ENCODE results near the gene RNF111. TPM values are rescaled to one million over a fixed set of nuclear protein-coding genes. Genes with fewer than 3 reads are reported as not detected.

Gene RNF111
- 18.3 TPM for total RNA-seq
- long read RNA-seq, full-length matches to known transcripts = 5 of 20 reads
- long read RNA-seq, partial matches to known transcripts = 7 of 20 reads
- long read RNA-seq, other reads (novel, unspliced or antisense) = 8 of 20 reads

DNA sequence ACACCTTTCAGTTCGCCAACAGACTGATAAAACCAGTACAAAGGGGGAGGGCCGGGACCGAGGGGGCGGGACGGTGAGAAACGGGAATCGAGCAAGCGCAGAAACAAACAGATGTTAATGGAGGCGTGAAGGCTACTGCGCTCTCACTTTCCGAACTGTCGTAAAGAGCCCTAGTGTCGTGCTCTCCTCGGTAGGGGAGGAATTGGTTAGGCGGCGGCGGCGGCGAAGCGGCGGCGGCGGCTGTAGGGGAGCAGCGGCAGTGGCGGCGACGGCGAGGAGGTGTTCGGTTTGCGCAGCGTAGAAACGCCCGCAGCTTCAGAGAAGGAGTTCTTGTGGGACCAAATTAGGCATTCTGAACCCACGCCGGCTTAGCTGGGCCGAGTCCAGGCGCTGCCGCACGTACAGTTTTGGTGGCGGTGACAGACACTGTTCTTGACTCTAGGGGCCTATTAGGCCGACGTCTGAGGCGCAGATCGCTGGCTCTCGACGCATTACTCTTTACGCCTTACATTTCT, at the start of gene RNF111:
RNF111 (plus strand) TSS at position 173 of the 515 bp plus-strand sequence. CDS start 43,160 bp downstream, outside the sequence.
- DNase-seq (peak; percentile 93), ATAC-seq (ENCODE audit: poor library complexity) (peak; percentile 99)
- intact Hi-C loops (cut with DNase I) = no loop called here

DNA sequence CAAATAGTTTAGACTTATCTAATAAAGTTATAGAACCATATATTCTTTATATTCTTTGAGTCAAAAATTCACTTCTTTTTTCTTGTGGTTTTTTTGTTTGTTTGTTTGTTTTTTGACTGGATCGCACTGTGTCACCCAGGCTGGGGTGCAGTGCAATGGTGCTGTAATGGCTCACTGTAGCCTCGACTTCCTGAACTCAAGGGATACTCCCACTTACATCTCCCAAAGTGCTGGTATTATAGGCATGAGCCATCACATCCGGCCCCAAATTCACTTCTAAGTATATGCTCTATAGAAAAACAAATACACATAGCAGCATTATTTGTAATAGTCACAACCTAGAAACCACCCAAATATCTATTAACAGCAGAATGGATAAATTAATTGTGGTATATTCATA, 40.3 kb upstream of the RNF111 start:
- no peak for ATAC-seq (ENCODE audit: poor library complexity)
- intact Hi-C loops (cut with DNase I) = no loop called here

DNA sequence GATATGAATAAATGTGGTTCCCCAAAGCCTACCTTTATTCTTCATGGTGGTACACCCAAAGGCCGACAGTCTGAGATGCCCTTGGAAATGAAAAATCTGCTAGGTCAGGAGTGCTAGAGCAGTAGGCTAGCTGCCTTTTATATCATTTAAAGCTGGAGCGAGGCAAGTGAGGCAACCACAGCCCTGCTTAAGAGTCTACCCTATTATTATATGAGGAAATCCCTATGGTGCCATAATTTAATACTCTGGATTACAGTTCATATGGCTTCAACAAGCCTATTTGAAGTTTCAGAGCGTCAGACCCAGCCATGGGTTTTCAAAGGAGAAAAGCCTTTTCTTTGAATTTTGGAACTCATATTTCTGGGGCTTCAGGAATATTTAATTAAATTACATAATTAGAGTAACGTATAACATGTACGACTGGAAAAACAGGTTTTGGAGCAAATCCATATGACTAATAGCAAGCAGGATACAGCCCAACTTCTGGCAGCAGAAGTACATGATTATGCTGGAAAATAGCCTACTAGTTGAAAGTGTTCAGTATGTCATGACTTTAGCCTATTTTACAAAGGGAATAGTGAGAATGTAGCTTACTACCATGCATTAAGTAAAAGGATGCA, 36.0 kb upstream of the RNF111 start:
- ATAC-seq (ENCODE audit: poor library complexity) (no peak), DNase-seq (no peak)
- intact Hi-C loops (cut with DNase I) = no loop called here

More for the DNA sequence above, 40.3 kb upstream of the RNF111 start:
- no peak for DNase-seq

DNA sequence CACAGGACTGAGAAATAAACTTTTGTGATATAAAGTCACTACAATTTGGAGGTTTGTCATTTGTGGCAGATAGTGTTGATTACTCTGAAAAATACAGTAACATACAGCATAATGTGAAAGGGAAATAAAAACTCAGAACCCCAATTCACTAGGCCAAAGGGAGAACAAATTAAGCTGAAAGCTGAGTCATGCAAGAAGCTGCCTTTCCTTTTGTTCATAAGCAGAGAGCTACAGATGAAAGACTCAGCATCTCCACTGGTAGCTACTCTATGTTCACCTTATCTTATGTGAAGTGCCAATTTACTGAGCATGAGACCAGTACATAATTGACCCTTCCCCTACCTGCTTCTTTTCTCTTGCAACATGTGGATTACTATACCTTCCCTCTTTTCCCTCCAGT, 34.7 kb upstream of the RNF111 start:
- intact Hi-C loops (cut with DNase I) = no loop called here
- no peak for ATAC-seq (ENCODE audit: poor library complexity)
- DNase-seq = no peak

DNA sequence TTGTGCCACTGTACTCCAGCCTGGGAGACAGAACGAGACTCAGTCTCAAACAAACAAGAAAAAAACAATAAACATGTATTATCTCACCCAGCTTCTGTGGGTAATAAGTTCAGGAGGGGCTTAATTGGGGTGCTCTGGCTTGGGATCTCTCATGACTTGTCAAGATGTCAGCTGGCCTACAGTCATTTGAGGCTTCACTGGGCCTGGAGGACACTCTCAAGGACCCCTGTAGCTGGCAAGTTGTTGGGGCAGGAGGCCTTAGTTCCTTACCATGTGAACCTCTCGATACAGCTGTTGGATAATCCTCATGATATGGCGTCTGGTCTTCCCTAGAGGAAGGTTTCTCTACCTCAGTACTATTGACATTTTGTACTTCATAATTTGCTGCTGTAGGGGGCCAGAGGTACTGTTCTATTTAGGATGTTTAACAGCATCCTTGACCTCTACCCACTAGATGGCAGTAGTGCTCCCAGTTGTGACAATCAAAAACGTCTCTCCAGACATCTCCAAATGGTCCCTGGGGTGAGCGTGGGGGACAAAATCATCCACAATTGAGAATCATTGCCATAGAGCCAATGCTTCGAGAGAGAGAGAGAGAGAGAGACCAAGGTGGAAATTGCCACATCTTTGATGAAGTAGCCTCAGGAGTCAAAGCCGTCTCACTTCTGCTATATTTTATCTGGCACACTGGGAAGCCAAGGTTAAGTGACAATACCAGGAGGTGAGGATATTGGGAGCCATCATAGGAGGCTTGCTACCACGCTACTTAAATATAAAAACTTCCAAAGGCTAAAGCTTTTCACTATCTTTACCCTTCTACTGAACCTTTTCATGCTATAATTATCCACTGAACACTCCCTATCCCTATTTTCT, 30.1 kb upstream of the RNF111 start:
- ATAC-seq (ENCODE audit: poor library complexity) (peak; percentile 74), DNase-seq (no peak)
- intact Hi-C loops (cut with DNase I) = no loop called here

DNA sequence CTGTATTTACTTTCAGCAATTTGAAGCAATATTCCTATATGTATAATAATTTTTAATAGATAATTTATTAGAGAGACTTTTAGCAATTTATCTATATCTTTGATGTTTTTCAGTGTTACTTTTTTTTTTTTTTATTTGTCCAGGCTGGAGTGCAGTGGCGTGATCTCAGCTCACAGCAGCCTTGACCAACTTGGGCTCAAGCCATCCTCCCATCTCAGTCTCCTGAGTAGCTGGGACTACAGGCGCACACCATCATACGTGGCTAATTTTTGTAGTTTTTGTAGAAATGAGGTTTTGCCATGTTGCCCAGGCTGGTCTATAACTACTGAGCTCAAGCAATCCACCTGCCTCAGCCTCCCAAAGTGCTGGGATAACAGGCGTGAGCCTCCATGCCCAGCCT, 28.7 kb upstream of the RNF111 start:
- intact Hi-C loops (cut with DNase I) = no loop called here
- DNase-seq = no peak
- no peak for ATAC-seq (ENCODE audit: poor library complexity)

DNA sequence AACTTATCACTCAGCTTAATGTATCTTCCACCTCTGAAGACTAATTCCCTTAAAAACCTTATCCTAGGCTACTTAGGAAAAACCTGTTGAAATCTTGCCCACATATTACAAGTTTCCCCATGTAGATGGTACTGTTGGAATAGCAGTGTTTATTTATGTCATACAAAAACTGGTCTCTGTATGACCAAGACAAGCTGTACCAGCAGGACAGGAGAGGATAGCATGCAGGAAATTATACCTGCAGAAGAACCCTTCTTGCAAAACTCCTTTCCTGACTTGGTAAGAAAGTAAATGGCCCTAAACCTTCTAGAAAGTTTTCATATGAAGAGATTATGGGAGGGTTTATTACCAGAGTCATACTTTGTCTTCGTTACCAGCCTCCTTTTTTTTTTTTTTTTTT, 25.3 kb upstream of the RNF111 start:
- intact Hi-C loops (cut with DNase I) = no loop called here
- no peak for DNase-seq
- no peak for ATAC-seq (ENCODE audit: poor library complexity)

DNA sequence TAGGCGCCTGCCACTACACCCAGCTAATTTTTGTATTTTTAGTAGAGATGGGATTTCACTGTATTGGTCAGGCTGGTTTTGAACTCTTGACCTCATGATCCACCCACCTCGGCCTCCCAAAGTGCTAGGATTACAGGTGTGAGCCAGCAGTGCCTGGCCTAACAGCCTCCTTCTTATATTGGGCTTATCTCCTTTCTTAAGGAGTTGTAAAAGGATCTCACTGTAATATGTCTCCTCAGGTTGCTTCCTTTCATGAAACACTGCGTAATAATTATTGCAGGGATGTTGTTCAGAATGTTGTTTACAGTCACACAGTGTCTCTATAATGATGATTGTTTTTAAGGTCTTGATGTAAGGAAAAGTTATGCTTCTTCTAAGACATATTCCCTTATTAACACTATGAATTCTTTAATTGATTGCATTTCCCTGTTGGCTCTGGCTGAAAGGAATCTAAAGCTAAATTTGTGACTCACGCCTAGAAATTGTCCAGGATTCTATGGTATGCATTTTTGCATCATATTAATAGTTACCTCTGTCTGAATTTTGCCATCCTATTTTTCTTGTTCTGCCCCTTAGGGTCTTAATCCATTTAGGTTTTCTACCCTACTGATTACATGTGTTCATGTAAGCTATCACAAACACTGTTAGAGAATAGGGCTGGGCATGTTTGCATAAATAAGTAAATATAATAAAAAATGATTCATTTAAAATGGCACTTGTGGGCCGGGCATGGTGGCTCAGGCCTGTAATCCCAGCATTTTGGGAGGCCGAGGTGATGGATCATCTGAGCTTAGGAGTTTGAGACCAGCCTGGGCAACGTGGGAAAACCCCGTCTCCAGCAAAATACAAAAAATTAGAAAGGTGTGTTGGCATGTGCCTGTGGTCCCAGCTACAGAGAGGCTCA, 24.5 kb upstream of the RNF111 start:
- intact Hi-C loops (cut with DNase I) = no loop called here
- DNase-seq = no peak
- no peak for ATAC-seq (ENCODE audit: poor library complexity)

DNA sequence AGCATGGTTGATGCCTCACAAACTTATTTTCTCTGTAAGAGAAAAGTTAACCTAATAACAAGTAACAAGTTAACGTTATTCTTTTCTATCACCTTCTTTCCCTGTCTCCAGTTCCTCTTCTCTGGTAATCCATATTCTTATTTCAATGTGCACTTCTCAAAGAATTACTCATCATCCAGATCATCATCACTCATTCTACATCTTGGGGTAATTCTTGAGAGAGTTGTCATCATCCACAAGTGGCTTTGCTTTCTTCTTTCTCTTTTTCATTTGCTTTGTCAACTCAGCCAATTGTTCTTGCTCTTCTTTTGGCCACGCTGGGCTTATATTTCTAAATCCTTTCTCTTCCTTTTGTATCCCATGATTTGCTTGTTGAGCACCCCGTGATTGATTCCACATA, 20.8 kb upstream of the RNF111 start:
- no peak for DNase-seq
- intact Hi-C loops (cut with DNase I) = no loop called here
- ATAC-seq (ENCODE audit: poor library complexity) = no peak

DNA sequence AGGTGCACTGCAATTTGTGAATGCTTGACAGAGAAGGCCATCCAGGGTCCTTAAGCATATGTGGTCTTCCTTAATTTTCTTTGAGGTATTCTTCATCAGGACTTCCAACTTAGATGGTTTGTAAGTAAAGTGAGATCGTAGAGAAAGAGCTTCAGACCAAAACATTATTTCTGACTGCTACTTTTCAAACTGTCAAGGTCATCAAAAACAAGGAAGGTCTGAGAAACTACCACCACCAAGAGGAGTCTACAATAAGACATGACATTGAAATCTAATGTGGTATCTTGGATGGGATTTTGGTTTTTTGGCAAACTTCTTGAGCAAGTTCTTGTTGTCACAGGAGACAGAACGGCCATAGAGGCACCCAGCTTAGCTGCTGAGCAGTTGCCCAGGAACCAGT, 20.0 kb upstream of the RNF111 start:
- ATAC-seq (ENCODE audit: poor library complexity) = no peak
- DNase-seq = no peak

DNA sequence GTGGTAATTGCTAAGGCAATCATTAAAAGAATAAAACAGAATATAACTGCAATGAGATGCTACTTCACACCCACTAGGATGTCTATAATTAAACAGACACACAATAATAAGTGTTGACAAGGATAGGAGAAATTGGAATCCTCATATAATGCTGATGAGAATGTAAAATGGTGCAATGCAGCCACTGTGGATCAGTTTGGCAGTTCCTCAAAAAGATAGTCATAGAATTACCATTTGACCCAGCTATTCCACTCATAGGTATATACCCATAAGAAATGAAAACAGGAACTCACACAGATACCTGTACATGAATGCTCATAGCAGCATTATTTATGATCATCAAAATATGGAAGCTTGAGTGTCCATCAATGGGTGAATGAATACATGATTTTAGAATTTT, 9.6 kb upstream of the RNF111 start:
- ATAC-seq (ENCODE audit: poor library complexity) = no peak
- intact Hi-C loops (cut with DNase I) = loop anchor here (10.0 kb wide), 1 partner anchor 177 kb away; no protein-coding TSS in a partner anchor
- no peak for DNase-seq

More for the DNA sequence above, 20.0 kb upstream of the RNF111 start:
- intact Hi-C loops (cut with DNase I) = no loop called here

DNA sequence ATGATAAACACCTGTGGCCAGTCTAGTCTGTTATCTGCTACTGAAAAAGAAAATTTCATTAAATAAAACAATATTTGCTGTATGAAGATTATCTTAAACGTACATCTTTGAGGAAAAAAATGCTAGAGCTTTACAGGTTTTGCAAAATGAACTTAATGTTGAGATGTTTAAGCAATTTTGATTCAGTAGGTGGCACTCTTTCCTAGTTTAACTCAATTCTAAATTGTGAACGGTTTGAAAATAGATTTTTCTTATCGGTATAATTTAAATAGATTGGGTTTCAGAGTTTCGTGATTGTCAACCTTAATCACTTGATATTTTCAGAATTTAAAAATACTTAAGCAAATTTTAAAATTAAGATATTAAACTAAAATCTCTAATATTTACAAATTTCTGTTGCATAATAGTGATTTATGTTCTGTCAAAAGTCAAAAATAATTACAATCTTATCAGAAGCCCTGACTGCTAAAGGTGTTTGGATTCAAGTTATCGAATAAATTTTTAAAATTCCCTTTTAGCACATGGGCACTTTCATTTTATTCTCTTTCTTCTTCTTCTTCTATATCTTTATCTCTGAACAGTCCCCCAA, 7.0 kb upstream of the RNF111 start:
- intact Hi-C loops (cut with DNase I) = loop anchor here (5.0 kb wide), 1 partner anchor 512 kb away; no protein-coding TSS in a partner anchor
- no peak for DNase-seq
- peak; percentile 55 for ATAC-seq (ENCODE audit: poor library complexity)

DNA sequence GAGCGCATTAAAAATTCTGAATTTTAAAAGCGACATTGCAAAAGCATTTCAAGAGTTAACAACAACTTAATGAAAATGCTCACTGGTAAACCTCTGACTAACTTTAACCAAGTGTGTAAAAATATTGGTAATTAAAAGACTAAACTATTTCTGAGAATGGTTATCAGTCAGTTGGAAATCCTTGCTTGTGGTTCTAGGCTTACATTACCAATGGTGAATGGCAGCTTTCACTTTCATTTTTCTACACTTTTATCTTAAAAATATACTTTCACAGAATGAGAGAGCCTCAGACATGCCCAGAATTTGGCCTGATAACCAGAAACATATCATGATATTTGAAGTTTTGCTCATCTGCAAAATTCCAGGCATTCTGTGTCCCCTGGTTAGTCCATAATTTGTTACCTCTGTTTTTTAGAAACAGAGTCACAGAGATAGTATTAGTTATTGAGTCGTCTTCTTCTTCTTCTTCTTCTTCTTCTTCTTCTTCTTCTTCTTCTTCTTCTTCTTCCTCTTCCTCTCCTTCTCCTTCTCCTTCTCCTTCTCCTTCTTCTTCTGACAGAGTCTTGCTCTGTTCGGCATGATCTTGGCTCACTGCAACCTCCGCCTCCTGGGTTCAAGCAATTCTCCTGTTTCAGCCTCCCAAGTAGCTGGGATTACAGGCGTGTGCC, 5.5 kb upstream of the RNF111 start:
- no peak for DNase-seq
- intact Hi-C loops (cut with DNase I) = loop anchor here (5.0 kb wide), 1 partner anchor 510 kb away; no protein-coding TSS in a partner anchor

DNA sequence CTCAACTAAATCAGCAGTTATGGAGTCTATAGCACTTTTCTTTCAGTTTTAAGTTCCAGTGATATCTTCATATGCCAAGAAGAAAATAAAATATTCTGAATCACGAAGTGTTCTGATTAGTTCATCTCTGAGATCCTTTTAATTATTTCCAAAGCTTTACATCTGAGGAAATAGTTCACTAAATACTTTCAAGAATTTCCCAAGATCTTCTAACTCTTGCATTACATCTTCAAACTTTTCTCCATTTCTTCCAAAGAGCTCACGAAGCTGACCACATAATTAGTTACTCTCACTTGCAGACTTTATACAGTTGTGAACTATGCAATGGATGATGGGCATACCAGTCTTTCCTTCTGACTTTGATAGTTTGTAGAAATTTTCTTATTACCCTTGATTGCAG, 4.2 kb upstream of the RNF111 start:
- ATAC-seq (ENCODE audit: poor library complexity) (no peak), DNase-seq (no peak)
- intact Hi-C loops (cut with DNase I) = loop anchor here (5.0 kb wide), 1 partner anchor 509 kb away; no protein-coding TSS in a partner anchor

More for the DNA sequence above, 5.5 kb upstream of the RNF111 start:
- ATAC-seq (ENCODE audit: poor library complexity) = no peak

DNA sequence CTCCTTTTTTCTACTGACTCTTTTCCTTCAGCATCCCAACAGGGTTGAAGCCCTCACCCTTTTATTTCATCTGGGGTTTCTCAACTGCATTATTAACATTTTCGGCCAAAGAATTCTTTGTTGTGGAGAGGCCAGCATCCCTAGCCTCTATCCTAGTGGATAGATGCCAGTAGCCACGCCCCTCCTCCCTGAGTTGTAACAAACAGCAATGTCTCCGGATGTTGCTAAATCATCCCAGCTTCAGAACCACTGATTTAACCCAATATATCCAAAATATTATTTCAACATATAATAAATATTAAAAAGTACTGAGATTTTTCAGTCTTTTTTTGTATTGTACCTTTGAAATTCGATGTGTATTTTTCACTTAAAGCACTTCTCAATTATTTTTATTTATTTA, 2.0 kb upstream of the RNF111 start:
- no peak for ATAC-seq (ENCODE audit: poor library complexity)
- peak; percentile 67 for DNase-seq
- intact Hi-C loops (cut with DNase I) = no loop called here

DNA sequence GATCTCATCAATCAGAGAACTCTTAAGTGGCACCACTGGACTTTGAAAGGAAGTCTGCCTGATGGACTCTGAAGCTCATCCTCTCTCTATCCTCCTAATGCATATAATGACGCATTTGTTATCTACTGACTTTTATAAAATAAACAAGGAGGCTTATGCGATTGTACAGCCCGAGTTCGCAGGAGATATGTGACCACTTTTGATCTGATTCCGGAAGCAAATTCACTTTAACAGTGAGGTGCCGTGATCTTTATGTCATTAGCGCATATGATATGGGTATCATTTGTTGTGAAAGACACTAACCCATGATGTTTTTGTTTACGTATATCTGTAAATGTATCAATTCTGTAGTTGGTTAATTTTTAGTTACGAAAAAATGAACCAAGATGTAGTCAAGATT, 427 bp upstream of the RNF111 start:
- intact Hi-C loops (cut with DNase I) = no loop called here
- ATAC-seq (ENCODE audit: poor library complexity) (no peak), DNase-seq (no peak)

DNA sequence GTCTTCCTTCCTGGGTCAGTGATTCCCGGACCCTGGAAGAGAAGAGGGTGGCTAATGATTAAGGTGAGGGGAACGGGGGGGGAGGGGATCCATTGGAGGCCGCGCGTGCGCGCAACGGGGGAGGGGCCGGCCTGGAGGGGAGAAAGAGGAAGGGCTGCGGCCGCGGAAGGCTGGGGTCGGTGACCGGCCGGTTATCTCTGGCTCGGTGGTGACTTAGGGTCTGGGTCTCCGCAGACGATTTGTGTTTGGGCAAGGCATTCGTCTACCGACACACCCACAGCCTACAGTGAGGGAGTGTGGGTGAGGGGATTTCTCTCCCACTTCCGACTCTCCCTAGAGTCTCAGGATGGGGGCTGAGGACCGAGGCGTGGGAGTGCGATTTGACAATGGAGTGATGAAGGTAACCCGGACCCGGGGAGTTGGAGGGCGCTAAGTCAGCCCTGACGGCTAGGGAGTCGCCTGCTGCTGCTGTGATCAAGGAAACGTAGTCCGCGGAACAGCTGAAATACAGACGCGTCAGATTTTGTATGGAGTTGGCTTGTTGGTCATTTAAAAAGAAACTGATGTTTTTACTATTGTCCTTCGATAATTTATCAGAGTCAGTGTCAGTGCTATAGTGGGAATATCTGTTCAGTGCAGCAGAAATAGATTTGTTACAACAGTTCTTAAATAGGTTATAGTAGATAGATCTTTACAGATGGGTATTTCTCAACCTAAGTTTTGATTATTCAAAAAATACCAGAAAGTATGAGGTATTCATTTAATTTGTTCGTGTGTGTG, 733 bp downstream of the RNF111 start:
- ATAC-seq (ENCODE audit: poor library complexity) (peak; percentile 92), DNase-seq (peak; percentile 86)
- intact Hi-C loops (cut with DNase I) = no loop called here

All from Right ventricle myocardium superior (tissue), 1 donor.